Neural progenitor cell (in vitro differentiated cells): ENCODE results near the gene HVCN1. TPM values are rescaled to one million over a fixed set of nuclear protein-coding genes. Genes with fewer than 3 reads are reported as not detected.

Experiments used
- DNase-seq: peaks from one replicate; pipeline ENCODE4 v3.0.0-alpha.2; 2016; ENCODE audit warnings: low spot score
- H2AFZ ChIP-seq: fragments of 200-600 bp; sonication (generic); replicated peaks from 2 replicates; pipeline ENCODE4 v1.6.1; 2016; ENCODE audit warnings: antibody characterized with exemption
- H3F3A ChIP-seq: fragments of 200-600 bp; sonication (generic); 2 replicates; pipeline ENCODE4 v1.6.1; 2016; ENCODE audit warnings: antibody characterized with exemption, low read depth
- H3K27ac ChIP-seq: fragments of 200-600 bp; sonication (generic); 2 replicates; pipeline ENCODE4 v1.5.1; 2016; ENCODE audit warnings: mild to moderate bottlenecking
- H3K27me3 ChIP-seq: fragments of 200-600 bp; sonication (generic); 2 replicates; pipeline ENCODE4 v1.6.1; 2016; ENCODE audit warnings: mild to moderate bottlenecking, moderate library complexity
- H3K36me3 ChIP-seq: fragments of 200-600 bp; sonication (generic); 2 replicates; pipeline ENCODE4 v1.5.1; 2016
- H3K4me1 ChIP-seq: fragments of 200-600 bp; sonication (generic); 2 replicates; pipeline ENCODE4 v1.6.1; 2016; ENCODE audit warnings: mixed run types
- H3K4me2 ChIP-seq: fragments of 200-600 bp; sonication (generic); 2 replicates; pipeline ENCODE4 v1.6.1; 2016
- H3K4me3 ChIP-seq: fragments of 200-600 bp; sonication (generic); 2 replicates; pipeline ENCODE4 v1.5.1; 2016
- H3K79me2 ChIP-seq: fragments of 200-600 bp; sonication (generic); 2 replicates; pipeline ENCODE4 v1.6.1; 2016; ENCODE audit warnings: low read depth
- H3K9ac ChIP-seq: fragments of 200-600 bp; sonication (generic); 2 replicates; pipeline ENCODE4 v1.6.1; 2016
- H3K9me3 ChIP-seq: fragments of 200-600 bp; sonication (generic); 2 replicates; pipeline ENCODE4 v1.5.1; 2016; ENCODE audit warnings: low read depth
- H4K20me1 ChIP-seq: fragments of 200-600 bp; sonication (generic); 2 replicates; pipeline ENCODE4 v1.6.1; 2016; ENCODE audit warnings: low read depth
- H3K27ac Mint-ChIP-seq: 3 replicates; pipeline ENCODE4 v1.8.0; 2021; ENCODE audit warnings: mixed read lengths
- H3K27me3 Mint-ChIP-seq: 2 replicates; pipeline ENCODE4 v1.8.0; 2022; ENCODE audit warnings: low read depth, mild to moderate bottlenecking, inconsistent platforms, moderate library complexity, mixed read lengths; ENCODE audit not compliant: insufficient read depth
- H3K36me3 Mint-ChIP-seq: 3 replicates; pipeline ENCODE4 v1.8.0; 2021; ENCODE audit warnings: mixed read lengths
- H3K4me1 Mint-ChIP-seq: 3 replicates; pipeline ENCODE4 v1.8.0; 2021; ENCODE audit warnings: mixed read lengths
- H3K4me3 Mint-ChIP-seq: 3 replicates; pipeline ENCODE4 v1.8.0; 2021; ENCODE audit warnings: mild to moderate bottlenecking, moderate library complexity, mixed read lengths
- H3K9me3 Mint-ChIP-seq: 3 replicates; pipeline ENCODE4 v1.8.0; 2020; ENCODE audit warnings: mixed read lengths
- CTCF ChIP-seq: fragments of 200-600 bp; sonication (generic); IDR thresholded peaks from 2 replicates; pipeline ENCODE4 v1.5.1; 2017; ENCODE audit warnings: antibody characterized with exemption, mild to moderate bottlenecking
- EZH2 ChIP-seq: fragments of 200-600 bp; sonication (generic); IDR thresholded peaks from 2 replicates; pipeline ENCODE4 v1.6.1; 2017; ENCODE audit warnings: antibody characterized with exemption, mild to moderate bottlenecking, moderate library complexity
- EZH2phosphoT487 ChIP-seq: fragments of 200-600 bp; sonication (generic); IDR thresholded peaks from 2 replicates; pipeline ENCODE4 v1.6.1; 2017; ENCODE audit warnings: antibody characterized with exemption
- total RNA-seq: library from RNA; depleted of rRNA; stranded (reverse); fragments of >200 nt; gene quantifications from 2 replicates; pipeline ENCODE4 v1.2.3, GENCODE V29; 2015; ENCODE audit warnings: low replicate concordance

HVCN1 gene
- total RNA-seq, 1 donor from 2014 or later: 16.4 TPM

- Histone ChIP-seq H3K27me3 (no peaks in the 10 kb centered on the region), H3K4me3 (no peak overlapping the region), H3K4me1 (no peaks in the 10 kb centered on the region), H3F3A (no peaks in the 10 kb centered on the region), H2AFZ (no peak overlapping the region), H3K36me3 (no peaks in the 10 kb centered on the region), H3K9me3 (no peaks in the 10 kb centered on the region), H3K79me2 (no peaks in the 10 kb centered on the region), H3K27ac (no peak overlapping the region), H4K20me1 (no peaks in the 10 kb centered on the region), H3K4me2 (no peak overlapping the region), H3K9ac (no peak overlapping the region)
- peaks cover 13% of the 10 kb centered on the region for H3K4me1 Mint-ChIP-seq
- H3K27me3 Mint-ChIP-seq: no peaks in the 10 kb centered on the region
- no peaks in the 10 kb centered on the region for H3K36me3 Mint-ChIP-seq
- no peak overlapping the region for H3K4me3 Mint-ChIP-seq
- peaks cover 4% of the 10 kb centered on the region for H3K9me3 Mint-ChIP-seq
- no peak for DNase-seq
- TF ChIP-seq EZH2 (no peak), CTCF (no peak), EZH2phosphoT487 (no peak)
- no peak overlapping the region for H3K27ac Mint-ChIP-seq
These were observed 10.9 kb downstream of the HVCN1 start for GRCh38 chr12:110677982-110678381.

GRCh38 chr12:110677206-110677911, 11.6 kb downstream of the HVCN1 start:
- no peak overlapping the region for H3K4me3 ChIP-seq
- H3K27ac Mint-ChIP-seq: no peak overlapping the region
- H3K4me2 ChIP-seq: no peak overlapping the region
- H3K4me1 ChIP-seq: no peaks in the 10 kb centered on the region
- H3K27me3 ChIP-seq: no peaks in the 10 kb centered on the region
- H3K36me3 ChIP-seq: no peaks in the 10 kb centered on the region
- DNase-seq: no peak
- H3K9ac ChIP-seq: no peak overlapping the region
- TF ChIP-seq EZH2 (no peak), EZH2phosphoT487 (no peak), CTCF (no peak)
- H3K27me3 Mint-ChIP-seq: no peaks in the 10 kb centered on the region
- no peaks in the 10 kb centered on the region for H3K36me3 Mint-ChIP-seq
- H4K20me1 ChIP-seq: no peaks in the 10 kb centered on the region
- peaks cover 4% of the 10 kb centered on the region for H3K9me3 Mint-ChIP-seq
- H3K9me3 ChIP-seq: no peaks in the 10 kb centered on the region
- H2AFZ ChIP-seq: no peak overlapping the region
- no peak overlapping the region for H3K27ac ChIP-seq
- H3K79me2 ChIP-seq: no peaks in the 10 kb centered on the region
- H3F3A ChIP-seq: no peaks in the 10 kb centered on the region
- peaks cover 13% of the 10 kb centered on the region for H3K4me1 Mint-ChIP-seq
- H3K4me3 Mint-ChIP-seq: no peak overlapping the region

GRCh38 chr12:110676171-110676570, 12.7 kb downstream of the HVCN1 start:
- Mint-ChIP-seq H3K4me3 (no peak overlapping the region), H3K27ac (no peak overlapping the region), H3K27me3 (no peaks in the 10 kb centered on the region), H3K4me1 (peaks cover 13% of the 10 kb centered on the region), H3K9me3 (peaks cover 4% of the 10 kb centered on the region), H3K36me3 (no peaks in the 10 kb centered on the region)
- H3K27me3 ChIP-seq: no peaks in the 10 kb centered on the region
- H3K36me3 ChIP-seq: no peaks in the 10 kb centered on the region
- H3K4me3 ChIP-seq: no peak overlapping the region
- H3K9ac ChIP-seq: no peak overlapping the region
- H3K4me2 ChIP-seq: no peak overlapping the region
- TF ChIP-seq CTCF (no peak), EZH2phosphoT487 (no peak), EZH2 (no peak)
- H3K4me1 ChIP-seq: no peaks in the 10 kb centered on the region
- H2AFZ ChIP-seq: no peak overlapping the region
- no peaks in the 10 kb centered on the region for H3F3A ChIP-seq
- no peak for DNase-seq
- H3K9me3 ChIP-seq: no peaks in the 10 kb centered on the region
- H4K20me1 ChIP-seq: no peaks in the 10 kb centered on the region
- no peak overlapping the region for H3K27ac ChIP-seq
- no peaks in the 10 kb centered on the region for H3K79me2 ChIP-seq
